GM10248 (cell line): ENCODE measurements around the gene SORBS2.
A peak's percentile ranks its signal among the peaks of the same experiment; 100 is the strongest.

Source experiments
- CTCF ChIA-PET: fragments of 300-600 bp; sonication (Branson Sonifier 250); formaldehyde crosslinking; extraction: SDS; loops from one replicate; lab custom pipeline; 2021; ENCODE audit warnings: antibody characterized with exemption; lab: Yijun Ruan, JAX
- POLR2A ChIA-PET: fragments of 350-650 bp; sonication (Branson Sonifier 250); formaldehyde crosslinking; extraction: SDS; loops from one replicate; lab custom pipeline; 2020; ENCODE audit warnings: antibody characterized with exemption; lab: Yijun Ruan, JAX
- DNase-seq: peaks from one replicate; pipeline ENCODE4 v3.0.0; 2012; ENCODE audit errors: extremely low spot score
- CTCF ChIP-seq: IDR thresholded peaks from 2 replicates; pipeline ENCODE4 v1.5.1; 2012; ENCODE audit warnings: mild to moderate bottlenecking, low read depth; ENCODE audit errors: extremely low read depth, missing control alignments, control extremely low read depth

SORBS2 gene

GRCh38 chr4:185589067-185589836, 222.7 kb downstream of the SORBS2 start:
- no peak for TF ChIP-seq CTCF
- ChIA-PET CTCF (interaction anchor here (1.0 to 9.0 kb wide), 3 partner anchors 9 to 116 kb away, joined by 3 to 74 read pairs (median 4); no protein-coding TSS in a partner anchor), POLR2A (interaction anchor here (0.6 kb wide), 1 partner anchor 164 kb away, joined by 3 read pairs; no protein-coding TSS in a partner anchor)
- no peak for DNase-seq

GRCh38 chr4:185587427-185588161, 224.4 kb downstream of the SORBS2 start:
- ChIA-PET CTCF (interaction anchor here (0.7 to 9.0 kb wide), 4 partner anchors 10 to 71 kb away, joined by 3 to 74 read pairs (median 16); no protein-coding TSS in a partner anchor), POLR2A (interaction anchor here (0.7 kb wide), 1 partner anchor 116 kb away, joined by 6 read pairs; the partner anchor contains the start of gene CCDC110)
- no peak for TF ChIP-seq CTCF
- DNase-seq, result peak; percentile 86

- CTCF ChIA-PET, result interaction anchor here (0.9 to 9.0 kb wide), 4 partner anchors 9 to 42 kb away, joined by 3 to 74 read pairs (median 16); no protein-coding TSS in a partner anchor
- no peak for TF ChIP-seq CTCF
- POLR2A ChIA-PET, result interaction anchor here (0.7 kb wide), 1 partner anchor 116 kb away, joined by 6 read pairs; the partner anchor contains the start of gene CCDC110
- no peak for DNase-seq
Observed at GRCh38 chr4:185587030-185587426, 225.0 kb downstream of the SORBS2 start.

- no peak for DNase-seq
- ChIA-PET CTCF (interaction anchor here (1.2 to 9.0 kb wide), 4 partner anchors 11 to 376 kb away, joined by 3 to 74 read pairs (median 14); no protein-coding TSS in a partner anchor), POLR2A (interaction anchor here (0.6 kb wide), 1 partner anchor 444 kb away, joined by 5 read pairs; no protein-coding TSS in a partner anchor)
- no peak for TF ChIP-seq CTCF
Observed at GRCh38 chr4:185585211-185585610, 226.8 kb downstream of the SORBS2 start.

- no peak for DNase-seq
- POLR2A ChIA-PET, result no interaction called here
- CTCF ChIA-PET, result interaction anchor here (1.0 to 9.0 kb wide), 3 partner anchors 9 to 15 kb away, joined by 3 to 74 read pairs (median 26); no protein-coding TSS in a partner anchor
- no peak for TF ChIP-seq CTCF
Observed at GRCh38 chr4:185583813-185584212, 228.2 kb downstream of the SORBS2 start.

- ChIA-PET CTCF (interaction anchor here (0.6 to 9.0 kb wide), 7 partner anchors 8 to 456 kb away, joined by 3 to 74 read pairs (median 3); no protein-coding TSS in a partner anchor), POLR2A (no interaction called here)
- no peak for TF ChIP-seq CTCF
- DNase-seq, result no peak
Observed at GRCh38 chr4:185582651-185583400, 229.2 kb downstream of the SORBS2 start.
